ENCODE data around the gene ACRBP.

- TF ChIP-seq BHLHE40 (IDR thresholded peaks at IDR 0.05; ENCODE audit: borderline replicate concordance) (no peak), NFRKB (IDR thresholded peaks at IDR 0.05) (no peak), FOXK2 (IDR thresholded peaks at IDR 0.05) (no peak), SP1 (IDR thresholded peaks at IDR 0.05) (no peak), FOXA1 (IDR thresholded peaks at IDR 0.05) (no peak), ELF4 (IDR thresholded peaks at IDR 0.05) (no peak), L3MBTL2 (conservative IDR thresholded peaks at IDR 0.05) (no peak), TARDBP (IDR thresholded peaks at IDR 0.05) (no peak), SUZ12 (IDR thresholded peaks at IDR 0.05) (no peak), FOXM1 (IDR thresholded peaks at IDR 0.05; ENCODE audit: borderline replicate concordance) (no peak), ARNT (IDR thresholded peaks at IDR 0.05) (no peak), ZNF384 (IDR thresholded peaks at IDR 0.05) (no peak), LEF1 (IDR thresholded peaks at IDR 0.05; ENCODE audit: borderline replicate concordance) (no peak)
- TF ChIP-seq, protein P1, sequence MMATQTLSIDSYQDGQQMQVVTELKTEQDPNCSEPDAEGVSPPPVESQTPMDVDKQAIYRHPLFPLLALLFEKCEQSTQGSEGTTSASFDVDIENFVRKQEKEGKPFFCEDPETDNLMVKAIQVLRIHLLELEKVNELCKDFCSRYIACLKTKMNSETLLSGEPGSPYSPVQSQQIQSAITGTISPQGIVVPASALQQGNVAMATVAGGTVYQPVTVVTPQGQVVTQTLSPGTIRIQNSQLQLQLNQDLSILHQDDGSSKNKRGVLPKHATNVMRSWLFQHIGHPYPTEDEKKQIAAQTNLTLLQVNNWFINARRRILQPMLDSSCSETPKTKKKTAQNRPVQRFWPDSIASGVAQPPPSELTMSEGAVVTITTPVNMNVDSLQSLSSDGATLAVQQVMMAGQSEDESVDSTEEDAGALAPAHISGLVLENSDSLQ (IDR thresholded peaks at IDR 0.05), result no peak
Measured at GRCh38 chr12:6631549-6631961, 15.7 kb downstream of the ACRBP start.

All from HEK293T (cell line).